SK-N-SH treated with all-trans-retinoic acid at 6 μM for 48 hours (cell line): ENCODE data around the gene CACNA2D3.

Experiments used
- ATAC-seq: fragments of 200-7000 bp; cut with Tn5 transposase; 3 replicates; pipeline ENCODE4 v1.9.1; 2020; ENCODE audit warnings: mild to moderate bottlenecking, moderate library complexity
- BACH2 ChIP-seq: fragments of 250-450 bp; sonication (Bioruptor Pico); IDR thresholded peaks from 2 replicates; pipeline ENCODE4 v1.9.0; 2021; ENCODE audit warnings: mild to moderate bottlenecking, borderline replicate concordance
- CSDC2 ChIP-seq: fragments of 250-450 bp; sonication (Bioruptor Pico); IDR thresholded peaks from 2 replicates; pipeline ENCODE4 v1.5.0; 2020; ENCODE audit warnings: mild to moderate bottlenecking, moderate library complexity
- CSRNP3 ChIP-seq: fragments of 250-450 bp; sonication (Bioruptor Pico); IDR thresholded peaks from 2 replicates; pipeline ENCODE4 v1.5.1; 2021; ENCODE audit warnings: mild to moderate bottlenecking, moderate library complexity
- ESRRG ChIP-seq: fragments of 250-450 bp; sonication (Bioruptor Pico); IDR thresholded peaks from 2 replicates; pipeline ENCODE4 v1.6.1; 2021; ENCODE audit warnings: mild to moderate bottlenecking
- GLIS3 ChIP-seq: fragments of 250-450 bp; sonication (Bioruptor Pico); IDR thresholded peaks from 2 replicates; pipeline ENCODE4 v1.5.0; 2020; ENCODE audit warnings: mild to moderate bottlenecking, moderate library complexity
- ISL1 ChIP-seq: fragments of 250-450 bp; sonication (Bioruptor Pico); IDR thresholded peaks from 2 replicates; pipeline ENCODE4 v2.1.2; 2022; ENCODE audit warnings: mild to moderate bottlenecking, moderate library complexity
- OSR1 ChIP-seq: fragments of 250-450 bp; sonication (Bioruptor Pico); IDR thresholded peaks from 2 replicates; pipeline ENCODE4 v1.8.0; 2022; ENCODE audit warnings: moderate library complexity, mild to moderate bottlenecking, inconsistent platforms
- PATZ1 ChIP-seq: fragments of 250-450 bp; sonication (Bioruptor Pico); IDR thresholded peaks from 2 replicates; pipeline ENCODE4 v1.8.0; 2020; ENCODE audit warnings: mild to moderate bottlenecking, moderate library complexity, borderline replicate concordance
- POU6F1 ChIP-seq: fragments of 250-450 bp; sonication (Bioruptor Pico); IDR thresholded peaks from 2 replicates; pipeline ENCODE4 v1.8.0; 2021; ENCODE audit warnings: low read depth, mild to moderate bottlenecking, moderate library complexity, borderline replicate concordance
- PPARA ChIP-seq: fragments of 250-450 bp; sonication (Bioruptor Pico); IDR thresholded peaks from 2 replicates; pipeline ENCODE4 v1.5.0; 2020; ENCODE audit warnings: mild to moderate bottlenecking, borderline replicate concordance
- RARB ChIP-seq: fragments of 250-450 bp; sonication (Bioruptor Pico); IDR thresholded peaks from 2 replicates; pipeline ENCODE4 v1.8.0; 2021; ENCODE audit warnings: mild to moderate bottlenecking, moderate library complexity
- TCF4 ChIP-seq: fragments of 250-450 bp; sonication (Bioruptor Pico); IDR thresholded peaks from 2 replicates; pipeline ENCODE4 v1.8.0; 2021; ENCODE audit warnings: mild to moderate bottlenecking, moderate library complexity, borderline replicate concordance
- TOX ChIP-seq: fragments of 250-450 bp; sonication (Bioruptor Pico); IDR thresholded peaks from 2 replicates; pipeline ENCODE4 v1.8.0; 2021; ENCODE audit warnings: mild to moderate bottlenecking, moderate library complexity, borderline replicate concordance
- ZC3H10 ChIP-seq: fragments of 250-450 bp; sonication (Bioruptor Pico); IDR thresholded peaks from 2 replicates; pipeline ENCODE4 v1.5.1; 2021; ENCODE audit warnings: mild to moderate bottlenecking, moderate library complexity
- ZFP3 ChIP-seq: fragments of 250-450 bp; sonication (Bioruptor Pico); IDR thresholded peaks from 2 replicates; pipeline ENCODE4 v1.5.0; 2020; ENCODE audit warnings: mild to moderate bottlenecking, moderate library complexity
- ZFP30 ChIP-seq: fragments of 450-650 bp; formaldehyde crosslinking; IDR thresholded peaks from 2 replicates; pipeline ENCODE4 v1.5.0; 2022; ENCODE audit warnings: mild to moderate bottlenecking, moderate library complexity
- ZNF565 ChIP-seq: fragments of 450-650 bp; formaldehyde crosslinking; conservative IDR thresholded peaks from 2 replicates; pipeline ENCODE4 v1.5.0; 2020; ENCODE audit warnings: low read depth, mild to moderate bottlenecking, moderate library complexity
- ZNF70 ChIP-seq: fragments of 450-650 bp; formaldehyde crosslinking; IDR thresholded peaks from 2 replicates; pipeline ENCODE4 v1.5.0; 2020; ENCODE audit warnings: mild to moderate bottlenecking, moderate library complexity
- ZNF8 ChIP-seq: fragments of 450-650 bp; formaldehyde crosslinking; IDR thresholded peaks from 2 replicates; pipeline ENCODE4 v1.5.0; 2020; ENCODE audit warnings: mild to moderate bottlenecking, moderate library complexity

CACNA2D3 gene

GRCh38 chr3:54264050-54264449 lies 141.7 kb downstream of the CACNA2D3 start:
- ATAC-seq = no peak
- TF ChIP-seq GLIS3 (CRISPR knock-in tag) (no peak), ZC3H10 (CRISPR knock-in tag) (no peak), PATZ1 (CRISPR knock-in tag) (no peak), TOX (CRISPR knock-in tag) (no peak), BACH2 (CRISPR knock-in tag) (no peak), OSR1 (CRISPR knock-in tag) (no peak), ISL1 (CRISPR knock-in tag) (no peak), ESRRG (no peak), PPARA (CRISPR knock-in tag) (no peak), ZNF565 (CRISPR knock-in tag) (no peak), CSRNP3 (no peak)

GRCh38 chr3:54270816-54271526 lies 148.6 kb downstream of the CACNA2D3 start:
- TF ChIP-seq PATZ1 (CRISPR knock-in tag) (no peak), ZNF8 (CRISPR knock-in tag) (no peak), ESRRG (no peak), ZNF70 (CRISPR knock-in tag) (no peak), TOX (CRISPR knock-in tag) (no peak), CSDC2 (CRISPR knock-in tag) (no peak), TCF4 (CRISPR knock-in tag) (no peak), OSR1 (CRISPR knock-in tag) (no peak)
- ATAC-seq = no peak

DNA sequence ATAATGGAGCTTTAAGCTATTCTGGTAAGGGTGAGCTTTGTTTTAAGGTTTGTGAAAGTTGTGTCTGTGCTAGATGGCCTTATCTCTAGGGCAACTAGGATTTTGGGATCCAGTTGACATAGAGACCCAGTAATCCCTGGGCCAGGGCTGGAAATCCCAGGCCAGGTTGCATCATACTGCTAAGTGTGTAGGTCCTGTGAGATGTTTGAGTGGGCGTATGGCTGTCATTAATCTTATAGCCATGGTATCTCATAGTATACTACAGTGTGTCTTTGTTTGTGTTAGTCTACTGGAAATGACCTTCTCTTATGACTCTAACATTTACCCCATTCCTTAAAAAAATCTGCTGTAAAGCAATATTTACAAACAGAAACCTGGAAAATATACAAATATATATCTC lies 151.4 kb downstream of the CACNA2D3 start:
- TF ChIP-seq ZFP30 (CRISPR knock-in tag) (no peak), TOX (CRISPR knock-in tag) (no peak), TCF4 (CRISPR knock-in tag) (no peak), CSRNP3 (no peak), OSR1 (CRISPR knock-in tag) (no peak), POU6F1 (no peak), ISL1 (CRISPR knock-in tag) (no peak), ZC3H10 (CRISPR knock-in tag) (no peak), GLIS3 (CRISPR knock-in tag) (no peak), CSDC2 (CRISPR knock-in tag) (no peak), ZFP3 (CRISPR knock-in tag) (no peak), PPARA (CRISPR knock-in tag) (no peak)
- ATAC-seq = no peak

- TF ChIP-seq CSRNP3 (no peak), GLIS3 (CRISPR knock-in tag) (no peak), OSR1 (CRISPR knock-in tag) (no peak), PATZ1 (CRISPR knock-in tag) (no peak), ZNF565 (CRISPR knock-in tag) (no peak), RARB (CRISPR knock-in tag) (no peak)
- TF ChIP-seq, all 23 proteins: peak for 0
Measured at GRCh38 chr3:54274607-54275006, 152.3 kb downstream of the CACNA2D3 start.

More at GRCh38 chr3:54274607-54275006, 152.3 kb downstream of the CACNA2D3 start:
- ATAC-seq = no peak
